G401 (cell line): ENCODE measurements around the gene FHIP1A. TPM values are rescaled to one million over a fixed set of nuclear protein-coding genes. Genes with fewer than 3 reads are reported as not detected.
A peak's percentile ranks its signal among the peaks of the same experiment; 100 is the strongest.
"Not testable (repeated sequence)": the region's sequence is repeated elsewhere in the genome, so short reads cannot be mapped to it uniquely, and the experiment has no call there.

Experiments used
- DNase-seq: peaks from one replicate; pipeline ENCODE4 v3.0.0-alpha.2; 2015; ENCODE audit warnings: low spot score
- in situ Hi-C: cut with HindIII; loops from 2 replicates; pipeline ENCODE4 v1.10.0; 2016; ENCODE audit warnings: low sequenced_read_pairs, mixed read lengths
- total RNA-seq: library from RNA; depleted of rRNA; stranded (reverse); fragments of >200 nt; shearing (Covaris generic); gene quantifications from 2 replicates; pipeline ENCODE4 v1.2.3, GENCODE V29; 2014; rRNA removed

Gene FHIP1A
- 4.6 and 5.2 TPM in 2 replicates for total RNA-seq

DNA sequence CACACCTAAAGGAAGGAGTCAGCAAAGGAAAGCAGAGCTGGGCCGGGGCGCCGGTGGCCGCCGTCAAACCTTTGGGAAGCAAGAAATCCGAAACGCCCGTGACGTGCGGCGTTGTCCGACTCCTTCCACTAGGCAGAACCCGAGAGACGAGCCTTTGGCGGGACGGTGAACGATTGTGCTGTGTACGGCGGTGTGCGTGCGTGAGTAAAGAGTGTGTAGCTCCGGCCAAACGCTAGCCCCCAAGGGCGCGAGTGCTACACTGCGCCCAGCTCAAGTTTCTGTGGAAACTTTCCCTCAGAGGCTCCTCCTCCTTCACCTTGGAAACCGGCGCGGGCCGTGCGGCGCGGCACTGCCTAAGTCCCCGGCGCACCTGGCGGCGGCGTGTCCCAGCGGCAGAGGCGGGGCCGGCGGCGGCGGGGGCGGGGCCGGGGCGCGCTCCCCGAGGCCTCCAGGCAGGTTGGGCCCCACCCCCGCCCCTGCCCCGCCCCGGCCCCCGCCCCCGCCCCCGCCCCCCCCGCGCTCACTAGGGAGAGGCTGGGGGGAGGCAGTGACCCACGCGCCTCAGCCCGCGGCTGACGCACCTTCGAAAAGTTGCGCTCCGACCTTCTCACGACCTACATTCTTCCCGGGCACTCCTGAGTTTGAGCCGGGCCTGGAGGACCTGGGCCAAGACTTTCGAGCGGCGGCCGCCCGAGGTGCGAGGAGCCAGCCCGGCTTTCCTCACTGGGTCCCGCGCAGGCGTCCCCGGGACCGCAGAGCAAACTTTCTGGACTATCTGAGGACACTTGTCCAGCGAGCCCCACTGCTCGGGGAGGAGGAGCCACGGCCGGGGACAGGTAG lies at the start of gene FHIP1A:
FHIP1A (plus strand) TSS at position 547 of the 840 bp plus-strand sequence. CDS start 157,084 bp downstream, outside the sequence.
- DNase-seq, result peak; percentile 73
- in situ Hi-C loops, result no loop called here

DNA sequence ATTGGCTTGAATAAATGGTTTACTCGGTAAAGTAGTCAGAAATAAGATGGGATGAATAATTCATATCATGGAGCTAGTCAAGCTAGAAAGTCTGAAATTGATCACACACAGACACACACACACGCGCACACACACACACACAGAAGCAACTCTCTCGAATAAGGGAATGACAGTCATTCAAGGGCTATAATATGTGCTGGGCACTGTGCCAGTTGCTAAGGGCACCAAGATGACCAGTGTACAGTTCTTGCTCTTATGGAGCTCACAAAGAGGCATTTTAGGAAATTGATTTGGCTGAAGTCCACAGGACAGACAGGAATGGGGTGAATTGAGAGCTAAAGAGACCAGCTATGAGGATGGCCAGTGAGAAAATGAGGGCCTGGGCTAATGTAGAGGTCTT lies 49.4 kb upstream of the FHIP1A start:
- in situ Hi-C loops, result no loop called here
- no peak for DNase-seq

DNA sequence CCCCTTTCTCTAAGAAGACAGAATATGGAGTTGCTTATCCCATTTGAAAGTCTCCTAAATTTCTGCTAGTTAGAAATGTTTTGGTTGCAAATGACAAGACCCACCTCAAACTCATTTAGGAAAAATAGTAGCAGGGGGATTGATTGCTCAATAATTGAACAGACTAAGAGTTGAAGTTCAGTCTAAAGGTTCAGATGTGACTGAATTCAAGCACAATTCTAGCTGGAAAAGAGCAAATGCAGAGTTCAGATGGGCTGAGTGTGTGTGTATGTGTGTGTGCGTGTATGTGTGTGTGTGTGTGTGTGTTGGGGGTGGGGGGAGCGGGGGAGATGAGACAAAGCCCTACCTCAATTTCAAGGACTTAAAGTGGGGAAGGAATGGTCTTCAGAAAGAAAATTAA lies 47.9 kb upstream of the FHIP1A start:
- DNase-seq, result no peak
- in situ Hi-C loops, result no loop called here

DNA sequence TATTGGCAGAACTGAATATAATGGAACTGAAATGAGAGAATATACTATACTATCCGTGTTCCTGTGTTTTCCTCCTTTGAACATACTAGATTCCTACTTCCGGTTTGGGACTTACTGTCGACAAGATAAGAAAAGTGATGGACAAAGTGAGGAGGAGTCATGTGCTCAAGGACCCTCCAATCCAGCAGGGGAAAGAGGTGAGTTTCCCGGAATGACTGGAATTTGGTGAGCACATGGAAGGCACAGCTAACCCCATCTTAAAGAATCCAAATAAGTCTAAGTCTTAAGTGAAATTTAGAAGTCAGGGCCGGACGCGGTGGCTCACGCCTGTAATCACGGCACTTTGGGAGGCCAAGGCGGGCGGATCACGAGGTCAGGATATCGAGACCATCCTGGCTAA lies 47.0 kb upstream of the FHIP1A start:
- no peak for DNase-seq
- in situ Hi-C loops, result no loop called here

DNA sequence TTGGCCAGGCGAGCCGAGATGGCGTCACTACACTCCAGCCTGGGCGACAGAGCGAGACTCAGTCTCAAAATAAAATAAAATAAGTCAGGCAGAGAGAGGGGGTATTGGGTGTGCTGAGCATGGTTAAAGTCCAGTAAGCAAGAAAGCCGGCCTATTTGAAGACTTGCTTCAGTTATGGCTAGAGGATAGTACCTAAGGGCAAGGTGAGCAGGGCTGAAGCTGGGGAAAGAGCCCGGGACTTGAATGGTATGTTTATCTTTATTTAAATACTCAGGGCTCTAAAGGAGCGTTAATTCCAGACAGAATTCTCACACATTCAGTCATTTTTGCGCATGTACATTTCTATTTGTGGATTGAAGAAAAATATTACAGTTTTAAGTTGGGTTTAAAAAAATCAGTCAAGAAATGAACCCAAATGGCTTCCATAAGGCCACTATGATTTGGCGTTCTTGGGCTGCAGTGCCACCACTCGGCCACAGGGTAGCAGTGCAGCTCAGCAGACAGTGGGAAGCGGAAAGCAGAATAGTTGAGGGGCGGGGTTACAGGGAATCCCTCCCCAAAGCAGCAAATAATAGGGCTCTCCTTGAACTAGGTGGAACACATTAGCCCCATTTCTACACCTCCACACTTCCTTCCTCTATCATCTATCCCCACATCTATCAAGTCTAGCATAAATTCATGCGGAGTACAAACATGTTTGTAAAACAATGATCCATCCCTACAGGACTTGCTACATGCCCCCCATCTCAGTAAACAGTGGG lies 46.4 kb upstream of the FHIP1A start:
- peak; percentile 77 for DNase-seq
- in situ Hi-C loops, result no loop called here

DNA sequence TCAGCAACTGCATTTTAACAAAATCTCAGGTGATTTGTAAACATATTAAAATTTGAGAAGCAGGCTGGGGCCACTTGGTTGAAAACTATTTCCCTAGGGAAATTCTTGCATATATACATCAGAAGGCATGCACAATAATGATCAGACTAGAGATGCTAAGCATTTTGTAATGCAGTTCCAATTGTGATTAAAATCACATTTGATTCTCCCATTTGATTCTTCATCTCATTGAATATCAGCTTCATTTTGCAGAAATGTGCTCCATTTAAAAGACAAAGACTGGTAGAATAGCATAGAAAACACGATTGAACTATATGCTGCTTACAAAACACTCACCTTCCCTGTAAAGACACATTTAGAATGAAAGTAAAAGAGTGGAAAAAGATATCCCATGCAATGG lies 32.4 kb upstream of the FHIP1A start:
- in situ Hi-C loops, result no loop called here
- no peak for DNase-seq

DNA sequence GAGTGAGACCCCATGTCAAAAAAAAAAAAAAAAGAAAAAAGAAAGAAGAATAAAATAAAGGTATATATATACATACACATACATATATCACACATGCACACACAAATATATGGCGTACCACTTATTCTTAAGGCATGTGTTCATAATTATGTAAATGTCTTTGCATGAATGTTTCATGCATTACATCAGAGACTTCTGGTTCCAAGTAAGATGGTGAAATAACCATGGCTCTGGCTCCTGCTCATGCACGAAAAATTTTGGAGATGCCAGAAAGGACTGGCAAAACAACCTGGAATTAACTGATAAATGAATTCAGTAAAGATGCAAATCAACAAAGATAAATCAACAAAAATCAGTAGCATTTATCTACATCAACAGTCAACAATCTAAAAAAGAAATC lies 19.7 kb upstream of the FHIP1A start:
- in situ Hi-C loops, result no loop called here

DNA sequence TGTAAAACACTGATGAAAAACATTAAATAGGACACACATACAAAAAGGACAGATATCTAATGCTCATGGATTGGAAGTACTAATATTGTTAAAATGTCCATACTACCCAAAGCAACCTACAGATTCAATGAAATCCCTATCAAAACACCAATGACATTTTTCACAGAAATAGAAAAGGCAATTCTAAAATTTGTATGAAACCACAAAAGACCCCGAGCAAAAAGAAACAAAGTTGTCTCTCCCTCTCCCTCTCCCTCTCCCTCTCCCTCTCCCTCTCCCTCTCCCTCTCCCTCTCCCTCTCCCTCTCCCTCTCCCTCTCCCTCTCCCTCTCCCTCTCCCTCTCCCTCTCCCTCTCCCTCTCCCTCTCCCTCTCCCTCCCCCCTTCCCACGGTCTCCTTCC lies 19.2 kb upstream of the FHIP1A start:
- DNase-seq, in situ Hi-C loops: not testable (repeated sequence)

More for the DNA sequence above, 19.7 kb upstream of the FHIP1A start:
- no peak for DNase-seq

DNA sequence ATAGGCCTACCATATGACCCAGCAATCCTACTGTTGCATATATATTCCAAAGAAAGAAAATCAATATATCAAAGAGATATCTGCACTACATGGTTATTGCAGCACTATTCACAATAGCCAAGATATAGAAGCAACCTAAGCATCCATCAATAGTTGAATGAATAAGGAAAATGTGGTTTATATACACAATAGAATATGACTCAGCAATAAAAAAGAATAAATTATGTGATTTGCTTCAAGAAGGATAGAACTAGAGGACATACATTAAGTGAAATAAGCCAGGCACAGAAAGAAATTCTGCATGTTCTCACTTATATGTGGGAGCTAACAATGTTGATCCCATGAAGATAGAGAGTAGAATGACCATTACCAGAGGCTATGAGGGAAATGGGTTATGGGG lies 13.1 kb upstream of the FHIP1A start:
- in situ Hi-C loops, result no loop called here
- DNase-seq, result no peak

DNA sequence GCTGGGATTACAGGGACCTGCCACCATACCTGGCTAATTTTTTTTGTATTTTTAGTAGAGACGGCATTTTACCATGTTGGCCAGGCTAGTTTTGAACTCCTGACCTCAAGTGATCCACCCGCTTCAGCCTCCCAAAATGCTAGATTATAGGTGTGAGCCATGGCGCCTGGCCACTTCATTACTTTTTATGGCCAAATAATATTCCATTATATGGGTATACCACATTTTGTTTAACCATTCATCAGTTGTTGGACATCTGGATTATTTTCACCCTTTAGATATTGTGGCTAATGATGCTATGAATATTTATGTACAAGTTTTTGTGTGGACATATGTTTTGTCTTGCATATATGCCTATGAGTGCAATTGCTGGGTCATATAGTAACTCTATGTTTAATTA lies 8.6 kb upstream of the FHIP1A start:
- in situ Hi-C loops, result no loop called here
- DNase-seq, result no peak

DNA sequence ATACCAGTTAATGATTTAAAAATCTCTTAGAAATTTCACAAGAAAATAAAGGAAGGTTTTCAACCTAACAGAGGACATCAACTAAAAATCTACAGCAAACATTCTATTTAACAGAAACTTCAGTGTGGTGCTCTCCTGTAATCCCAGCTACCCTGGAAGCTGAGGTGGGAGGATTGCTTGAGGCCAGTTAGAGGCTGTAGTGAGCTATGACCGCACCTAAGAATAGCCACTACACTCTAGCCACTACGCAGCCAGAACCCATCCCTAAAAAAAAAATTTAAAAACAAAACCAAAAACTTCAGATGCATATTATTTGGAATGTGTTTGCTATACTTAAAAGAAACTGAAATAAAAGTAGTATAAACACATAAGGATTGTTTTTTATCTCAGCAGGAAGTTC lies 7.2 kb upstream of the FHIP1A start:
- in situ Hi-C loops, result no loop called here
- no peak for DNase-seq

DNA sequence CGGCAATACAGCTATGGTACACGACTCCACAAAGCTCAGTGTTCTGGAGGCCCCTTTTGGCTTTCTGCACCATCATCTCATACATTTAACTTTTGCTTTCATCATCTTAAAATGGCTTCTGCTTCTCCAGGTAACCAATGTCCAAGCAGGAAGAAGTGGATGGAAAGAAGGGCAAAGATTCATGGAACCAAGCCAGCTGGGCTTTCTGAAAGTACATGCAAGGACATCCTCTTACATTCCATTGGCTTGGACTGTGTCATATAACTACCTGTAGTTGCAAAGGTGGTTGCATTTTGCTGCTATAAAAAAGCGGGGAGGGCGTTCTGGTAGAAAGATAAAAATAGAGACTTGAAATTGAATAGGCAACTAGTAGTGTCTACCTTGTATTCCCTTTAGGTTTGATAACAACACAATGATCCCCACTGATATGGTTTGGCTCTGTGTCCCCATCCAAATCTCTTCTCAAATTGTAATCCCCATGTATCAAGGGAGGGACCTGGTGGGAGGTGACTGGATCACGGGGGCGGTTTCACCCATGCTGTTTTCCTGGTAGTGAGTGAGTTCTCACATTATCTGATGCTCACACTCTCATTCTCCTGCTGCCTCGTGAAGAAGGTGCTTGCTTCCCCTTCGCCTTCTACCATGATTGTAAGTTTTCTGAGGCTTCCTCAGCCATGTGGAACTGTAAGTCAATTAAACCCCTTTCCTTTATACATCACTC lies 6.7 kb upstream of the FHIP1A start:
- no peak for DNase-seq
- in situ Hi-C loops, result no loop called here

DNA sequence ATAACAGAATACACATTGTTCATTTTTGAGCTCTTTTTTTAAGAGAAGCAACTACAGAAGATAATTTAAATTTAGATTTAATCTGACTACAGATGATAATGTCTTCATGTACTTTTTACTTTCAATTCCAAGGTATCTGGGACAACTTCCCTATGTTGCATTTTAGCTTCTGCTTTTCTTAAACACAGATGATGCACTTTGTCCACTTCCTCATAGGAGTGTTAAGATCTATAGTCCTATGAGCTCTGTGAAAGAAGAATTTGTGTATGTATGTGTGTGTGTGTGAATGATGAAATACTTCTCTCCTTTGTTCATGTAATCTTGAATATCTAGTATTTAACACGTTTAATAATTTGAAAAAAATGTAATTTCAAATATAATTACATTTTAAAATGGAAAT lies 5.3 kb upstream of the FHIP1A start:
- DNase-seq, result no peak
- in situ Hi-C loops, result no loop called here

DNA sequence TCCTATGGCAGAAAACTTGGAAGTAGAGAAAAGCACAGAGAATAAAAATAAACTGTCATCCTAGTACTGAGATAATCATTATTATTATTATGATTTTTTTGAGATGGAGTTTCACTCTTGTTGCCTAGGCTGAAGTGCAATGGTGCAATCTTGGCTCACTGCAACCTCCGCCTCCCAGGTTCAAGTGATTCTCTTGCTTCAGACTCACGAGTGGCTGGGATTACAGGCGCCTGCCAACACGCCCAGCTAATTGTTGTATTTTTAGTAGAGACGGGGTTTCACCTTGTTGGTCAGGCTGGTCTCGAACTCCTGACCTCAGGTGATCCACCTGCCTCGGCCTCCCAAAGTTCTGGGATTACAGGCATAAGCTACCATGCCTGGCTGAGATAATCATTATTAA lies 4.2 kb upstream of the FHIP1A start:
- DNase-seq, in situ Hi-C loops: not testable (repeated sequence)

DNA sequence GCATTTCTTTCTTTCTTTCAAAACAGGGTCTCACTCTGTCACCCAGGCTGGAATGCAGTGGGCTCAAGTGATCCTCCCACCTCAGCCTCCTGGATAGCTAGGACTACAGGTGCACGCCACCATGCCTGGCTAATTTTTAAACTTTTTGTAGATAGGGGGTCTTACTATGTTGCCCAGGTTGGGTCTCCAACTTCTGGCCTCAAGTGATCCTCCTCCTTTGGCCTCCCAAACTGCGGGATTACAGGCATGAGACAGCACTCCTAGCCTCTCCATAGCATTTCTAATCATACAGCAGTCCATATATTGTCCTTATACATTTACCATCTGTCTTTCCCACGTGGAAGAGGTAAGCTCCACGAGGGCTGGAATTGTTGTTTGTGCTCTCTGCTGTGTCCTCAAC lies 2.0 kb upstream of the FHIP1A start:
- in situ Hi-C loops, result no loop called here
- DNase-seq, result no peak

DNA sequence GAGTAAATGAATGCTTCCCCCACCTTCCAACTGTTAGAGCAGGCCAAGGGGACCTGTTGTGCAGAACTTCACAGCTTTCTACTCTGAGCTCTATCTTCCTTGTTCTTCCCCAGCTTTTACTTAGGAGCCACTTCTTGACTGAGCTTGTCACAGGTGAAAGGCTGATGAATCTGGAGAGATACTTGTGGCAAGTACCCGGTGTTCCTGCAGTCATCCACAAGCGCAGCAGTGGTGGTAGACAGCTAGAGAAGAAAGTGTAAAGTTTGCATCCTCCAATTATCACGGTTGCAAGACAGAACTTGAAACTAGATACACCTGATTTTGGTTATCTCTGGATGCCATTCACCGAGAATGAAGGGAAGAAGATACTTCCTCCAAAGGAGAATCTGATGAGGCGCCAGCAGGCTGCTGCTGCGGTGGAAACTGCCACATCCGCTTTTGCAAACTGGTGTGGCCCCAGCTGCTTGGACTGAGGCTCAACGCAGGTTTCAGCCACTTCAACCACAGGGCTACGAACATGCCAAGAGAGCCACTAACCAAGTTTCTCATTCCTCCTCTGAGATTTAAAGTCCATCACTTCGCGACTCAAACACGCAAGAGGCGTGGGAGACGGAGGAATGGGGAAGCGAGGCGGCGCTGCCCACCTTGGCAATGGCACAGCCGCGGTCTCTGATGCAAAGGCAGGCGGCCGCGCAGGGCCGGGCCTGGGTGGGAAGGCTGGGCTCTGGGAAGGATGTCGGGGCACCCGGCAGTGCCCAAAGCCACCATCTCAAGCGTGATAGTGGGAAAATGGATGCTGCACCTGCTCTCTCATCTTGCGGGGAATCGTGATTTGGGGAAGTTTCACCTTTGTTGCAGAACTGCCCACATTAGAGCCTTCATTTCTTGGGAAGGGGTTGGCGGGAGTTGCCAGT lies 1.3 kb upstream of the FHIP1A start:
- DNase-seq, result peak; percentile 6
- in situ Hi-C loops, result no loop called here

DNA sequence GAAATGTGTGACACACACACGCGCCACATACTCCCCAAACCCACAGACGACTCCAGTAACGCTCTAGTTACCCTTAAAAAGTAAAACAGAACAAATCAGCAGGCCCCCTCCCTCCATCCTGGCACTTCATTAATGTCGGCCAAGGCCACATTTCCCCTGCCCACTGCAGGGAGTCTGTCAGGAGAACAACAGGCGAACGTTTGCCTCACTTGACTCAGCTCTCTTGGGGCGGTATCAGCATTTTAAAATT lies 671 bp upstream of the FHIP1A start:
- no peak for DNase-seq
- in situ Hi-C loops, result no loop called here

DNA sequence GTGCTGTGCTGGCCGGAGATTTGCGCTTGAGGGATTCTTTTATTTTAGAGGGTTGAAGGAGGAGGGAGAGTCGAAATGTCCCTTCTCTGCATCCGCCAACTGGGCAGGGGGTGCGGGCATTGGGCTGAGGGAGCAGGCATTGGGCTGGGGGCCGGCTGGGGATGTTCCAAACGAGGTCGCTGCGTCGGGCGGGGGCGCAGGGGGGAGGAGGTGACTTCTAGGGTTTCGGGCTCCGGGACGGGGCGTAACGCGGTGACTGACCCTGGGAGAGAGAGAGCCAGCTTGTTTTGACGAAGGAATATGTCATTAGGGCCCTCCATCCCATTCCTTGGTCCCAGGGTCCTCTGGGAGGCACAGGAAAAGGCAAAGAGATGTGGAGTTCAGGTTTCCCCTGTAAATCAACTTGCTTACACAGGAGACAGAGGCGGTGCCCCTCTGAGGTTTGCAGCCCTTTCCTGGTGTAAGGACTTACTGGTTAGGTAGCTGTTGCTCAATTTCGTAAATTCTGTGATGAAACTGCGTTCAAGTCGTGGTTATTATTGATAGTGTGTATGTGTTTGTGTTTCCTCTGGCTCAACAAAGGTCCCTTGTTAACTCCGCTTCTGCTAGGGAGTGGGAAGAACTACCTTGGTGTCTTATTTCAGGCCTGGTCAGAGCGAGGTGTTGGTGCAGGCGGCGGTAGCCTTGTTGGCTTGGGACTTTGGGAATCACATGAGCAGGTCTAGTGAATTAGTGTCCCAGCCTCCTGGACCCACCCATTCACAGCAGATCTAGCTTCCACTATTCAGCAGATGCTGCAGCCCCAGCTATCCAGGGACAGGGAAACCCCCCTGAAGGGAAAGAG lies 716 bp downstream of the FHIP1A start:
- in situ Hi-C loops, result no loop called here
- DNase-seq, result peak; percentile 80
